ENCODE results near the gene SMIM1.
A peak's percentile ranks its signal among the peaks of the same experiment; 100 is the strongest.

SMIM1 gene

DNA sequence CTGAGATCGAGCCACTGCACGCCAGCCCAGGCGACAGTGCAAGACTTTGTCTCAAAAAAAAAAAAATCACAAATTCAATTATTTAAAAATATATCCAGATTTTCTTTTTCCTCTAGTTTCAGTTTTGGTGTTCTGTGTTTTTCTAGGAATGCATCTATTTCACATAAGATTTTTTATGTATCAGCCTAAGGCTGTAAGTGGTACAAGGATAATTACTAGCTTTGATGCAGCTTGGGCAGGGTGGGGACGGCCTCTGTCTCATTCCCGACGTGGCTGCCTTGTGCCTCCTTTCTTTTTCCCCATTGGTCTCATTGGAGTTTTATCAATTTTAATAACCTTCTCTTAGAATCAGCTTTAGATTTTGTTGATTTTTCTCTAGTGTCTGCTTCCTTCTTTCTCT lies 13.4 kb upstream of the SMIM1 start:
- DNase-seq, result no peak

DNA sequence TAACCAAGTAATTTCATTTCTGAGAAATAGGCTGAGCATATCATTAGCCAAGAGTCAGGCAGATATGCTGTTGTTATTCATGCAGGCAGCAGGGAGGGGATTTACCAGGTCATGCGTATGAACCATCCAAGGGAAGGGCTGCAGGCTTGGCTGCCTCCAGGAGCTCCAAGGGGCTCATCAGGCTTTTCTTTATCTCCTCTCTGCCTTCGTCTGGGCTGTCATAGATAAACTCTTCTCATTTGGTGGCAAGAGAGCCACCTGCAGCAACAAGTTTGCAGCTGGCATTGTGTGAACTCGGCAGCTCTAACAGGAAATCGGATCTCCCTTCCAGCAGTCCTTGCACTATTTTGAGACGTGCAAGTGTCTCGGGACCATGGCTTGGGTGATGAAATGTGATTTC lies 12.8 kb upstream of the SMIM1 start:
- no peak for DNase-seq

DNA sequence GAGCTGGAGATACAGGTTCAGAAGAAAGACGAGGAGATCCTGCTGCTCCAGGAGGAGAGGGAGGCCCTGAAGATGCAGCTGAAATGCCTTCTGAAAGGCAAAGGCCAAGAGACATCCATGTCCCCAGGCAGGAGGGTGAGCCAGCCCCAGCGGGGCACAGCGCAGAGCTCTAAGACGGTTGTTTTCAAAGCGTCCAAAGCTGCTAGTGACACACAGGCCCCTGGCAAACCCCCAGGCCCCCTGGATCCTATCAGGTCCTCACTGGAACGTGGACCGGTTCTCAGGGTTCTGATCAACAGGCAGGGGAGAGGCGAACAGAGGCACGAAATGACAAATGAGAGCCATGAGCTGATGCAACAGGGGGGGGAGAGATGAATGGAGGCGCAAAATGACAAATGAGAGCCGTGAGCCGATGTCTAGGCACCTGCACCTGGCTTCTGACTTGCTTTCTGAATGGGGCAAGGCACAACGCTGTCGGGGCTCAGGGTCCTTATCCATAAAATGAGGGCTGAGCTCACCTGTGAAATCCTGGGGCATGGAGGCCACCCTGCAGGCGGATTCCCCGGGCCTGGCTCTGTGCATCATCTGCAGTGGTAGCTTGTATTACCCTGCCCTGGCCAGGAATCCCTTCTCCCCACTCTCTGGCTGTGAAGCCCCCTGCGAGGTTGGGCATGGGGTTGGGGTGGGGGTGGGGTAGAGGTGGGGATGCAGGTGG lies 11.1 kb upstream of the SMIM1 start:
- DNase-seq, result no peak

DNA sequence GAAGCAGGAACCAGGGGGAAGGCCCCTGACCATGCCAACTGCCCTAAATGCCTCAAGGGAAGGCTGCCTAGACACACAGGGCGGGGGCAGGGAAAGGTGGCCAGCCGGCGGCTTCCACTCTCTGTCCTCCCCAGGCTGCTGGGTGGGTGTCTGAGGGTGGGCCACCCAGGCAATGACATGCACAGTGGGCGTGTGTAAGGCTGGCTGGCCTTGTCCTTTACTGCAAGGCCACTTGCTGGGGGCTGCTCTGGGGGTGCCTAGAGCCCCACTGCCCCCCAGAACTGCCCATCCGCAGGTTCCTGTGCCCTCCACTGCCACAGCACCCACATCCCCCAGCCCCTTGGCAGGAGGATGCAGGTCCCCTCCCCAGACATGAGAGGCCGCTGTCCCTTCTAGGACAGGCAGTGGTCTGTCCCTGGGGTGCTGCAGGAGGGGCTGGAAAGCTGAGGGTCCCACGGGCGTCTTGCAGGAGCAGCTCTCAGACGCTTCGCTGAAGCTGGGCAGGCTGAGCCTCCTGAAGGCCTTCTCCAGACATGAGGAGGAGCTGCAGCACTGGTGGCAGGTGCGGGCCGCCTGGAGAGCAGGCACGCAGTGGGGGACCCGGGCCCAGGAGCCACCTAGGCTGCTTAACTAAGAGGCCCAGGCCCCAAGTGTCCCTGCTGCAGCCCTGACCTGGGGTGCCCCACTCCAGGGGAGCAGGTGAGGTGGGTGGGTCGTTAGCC lies 10.2 kb upstream of the SMIM1 start:
- no peak for DNase-seq

DNA sequence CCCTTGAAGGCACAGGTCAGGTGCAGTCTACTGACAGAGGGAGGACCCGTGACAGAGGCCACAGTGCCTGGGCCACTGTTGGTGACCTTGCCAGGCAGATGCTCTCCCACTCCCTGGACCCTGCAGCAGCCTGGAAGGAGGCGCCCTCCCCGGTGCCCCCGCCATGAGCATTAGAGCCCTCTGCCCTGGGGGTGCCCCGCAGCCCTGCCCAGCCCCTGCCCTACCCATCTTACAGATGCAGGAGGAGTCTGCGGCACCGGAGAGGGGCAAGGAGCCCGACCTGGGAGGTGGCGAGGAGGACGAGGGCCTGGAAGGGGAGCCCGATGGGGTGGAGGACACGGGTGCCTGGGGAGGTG lies 9.7 kb upstream of the SMIM1 start:
- no peak for DNase-seq

DNA sequence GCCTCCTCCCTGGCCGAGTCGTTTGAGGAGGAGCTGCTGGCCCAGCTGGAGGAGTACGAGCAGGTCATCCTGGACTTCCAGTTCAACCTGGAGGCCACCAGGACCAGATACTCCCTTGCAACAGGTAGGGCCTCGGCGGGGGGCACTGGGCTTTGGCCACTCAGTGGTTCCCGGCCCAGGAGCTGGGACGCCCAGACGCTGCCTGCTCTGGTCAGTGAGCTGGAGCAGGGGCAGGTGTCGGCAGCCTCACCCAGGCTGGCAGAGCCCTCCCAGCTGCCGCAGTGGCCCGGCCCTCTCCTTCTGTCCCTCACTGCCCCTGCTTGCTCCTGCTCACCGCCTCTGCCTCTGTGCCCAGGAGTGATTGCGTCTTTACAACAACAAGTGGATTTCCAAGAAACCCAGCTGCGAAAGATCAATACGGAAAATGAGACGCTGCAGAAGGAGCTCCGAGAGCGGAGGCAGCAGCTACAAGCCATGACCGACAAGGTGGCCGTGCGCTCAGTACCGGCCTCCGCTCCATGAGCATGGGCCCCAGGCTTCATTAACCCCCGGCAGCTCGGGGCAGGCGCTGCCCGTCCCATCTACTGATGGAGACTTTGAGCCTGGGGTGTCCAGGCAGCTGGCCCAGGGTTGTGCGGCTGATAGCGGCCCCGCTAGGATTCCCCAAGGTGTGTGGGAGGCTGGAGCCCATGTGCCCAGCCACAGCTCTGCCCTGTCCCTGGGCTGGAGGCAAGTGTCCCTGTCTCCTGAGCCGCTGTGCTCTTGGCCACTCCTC lies 9.0 kb upstream of the SMIM1 start:
- DNase-seq, result no peak

DNA sequence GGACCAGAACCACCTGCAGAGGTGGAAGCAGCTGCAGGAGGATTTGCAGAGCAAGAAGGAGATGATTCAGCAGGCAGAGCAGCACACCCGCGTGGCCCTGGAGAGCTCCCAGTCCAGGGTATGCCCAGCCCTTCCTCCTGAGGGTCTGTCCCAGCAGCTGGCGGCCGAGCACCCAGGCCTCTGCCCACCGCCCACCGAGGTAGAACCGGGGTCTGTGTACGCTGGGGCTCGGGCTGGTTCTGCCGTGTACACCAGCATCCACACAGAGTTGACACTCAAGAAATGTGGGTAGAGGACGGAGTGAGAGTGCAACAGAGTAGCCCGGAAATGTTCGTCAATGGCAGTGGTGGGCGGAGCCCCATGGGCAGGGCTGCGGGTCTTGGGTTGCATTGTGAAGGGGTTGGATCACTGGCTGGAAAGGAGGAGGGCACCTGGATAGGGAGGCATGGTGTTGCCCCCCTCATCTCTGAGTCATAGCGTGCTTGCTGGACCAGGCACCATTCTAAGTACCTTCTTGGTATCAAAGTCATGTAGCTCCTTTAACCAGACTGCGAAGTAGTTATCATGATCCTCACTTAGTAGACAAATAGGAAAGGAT lies 5.1 kb upstream of the SMIM1 start:
- no peak for DNase-seq

DNA sequence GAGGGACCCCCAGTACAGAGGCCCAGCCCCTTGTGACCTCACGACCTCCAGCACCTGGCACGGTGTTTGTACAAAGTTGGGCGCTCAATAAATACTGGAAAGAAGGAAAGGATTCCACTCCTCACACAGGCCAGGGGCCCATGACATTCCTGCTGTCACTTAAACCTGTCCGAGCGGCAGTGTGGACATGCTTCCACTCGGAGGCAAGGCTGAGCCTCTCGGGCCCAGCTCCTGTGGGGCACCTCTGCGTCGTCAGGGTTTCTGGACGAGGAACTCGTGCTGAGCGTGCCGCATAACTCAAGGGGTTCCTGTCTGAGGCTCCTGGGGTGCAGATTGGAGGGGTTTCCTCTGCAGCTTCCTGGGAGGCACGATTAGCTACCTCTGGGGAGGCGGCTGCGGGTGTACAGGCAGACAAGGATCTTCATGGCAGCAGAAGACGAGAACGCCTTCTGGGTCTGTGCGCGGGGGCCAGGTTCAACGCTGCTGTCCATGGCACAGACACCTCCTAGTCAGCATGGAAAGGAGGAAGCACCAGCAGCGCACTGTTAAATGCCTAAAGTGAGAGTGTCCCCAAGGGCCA lies 3.6 kb upstream of the SMIM1 start:
- DNase-seq, result no peak

DNA sequence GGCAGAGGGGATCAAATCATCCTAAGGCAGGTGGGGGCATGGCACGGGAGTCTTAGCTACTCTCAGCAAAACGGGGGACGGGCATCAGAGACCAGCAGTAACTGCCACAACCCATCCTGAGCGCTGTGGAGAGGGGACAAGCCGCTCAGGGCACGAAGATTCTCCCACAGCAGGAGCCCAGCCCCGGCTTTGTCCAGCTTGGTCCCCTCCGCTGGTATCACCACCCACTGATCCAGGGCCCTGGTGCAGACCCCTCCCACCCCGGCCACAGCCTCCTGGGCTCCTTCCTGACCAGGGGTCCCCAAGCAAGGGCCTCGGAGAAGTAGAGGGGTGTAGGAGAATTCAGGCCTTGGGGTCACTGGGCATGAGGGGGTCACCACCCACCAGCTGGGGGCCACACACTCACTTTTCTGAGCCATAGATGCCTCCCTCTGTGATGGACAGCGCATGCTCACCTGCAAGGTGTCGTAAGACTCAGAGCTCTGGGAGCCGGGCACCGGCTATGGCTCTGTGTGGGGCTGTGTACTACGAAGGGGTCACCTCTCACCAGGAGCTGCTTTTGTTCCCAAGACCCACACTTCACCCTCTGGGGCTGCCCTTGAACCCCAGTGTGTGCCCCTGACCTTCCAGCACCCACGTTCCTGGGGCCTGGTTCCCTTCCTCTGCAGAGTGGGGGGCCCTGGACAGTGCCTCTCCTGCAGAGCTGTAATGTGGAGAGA lies 2.3 kb upstream of the SMIM1 start:
- DNase-seq, result no peak

DNA sequence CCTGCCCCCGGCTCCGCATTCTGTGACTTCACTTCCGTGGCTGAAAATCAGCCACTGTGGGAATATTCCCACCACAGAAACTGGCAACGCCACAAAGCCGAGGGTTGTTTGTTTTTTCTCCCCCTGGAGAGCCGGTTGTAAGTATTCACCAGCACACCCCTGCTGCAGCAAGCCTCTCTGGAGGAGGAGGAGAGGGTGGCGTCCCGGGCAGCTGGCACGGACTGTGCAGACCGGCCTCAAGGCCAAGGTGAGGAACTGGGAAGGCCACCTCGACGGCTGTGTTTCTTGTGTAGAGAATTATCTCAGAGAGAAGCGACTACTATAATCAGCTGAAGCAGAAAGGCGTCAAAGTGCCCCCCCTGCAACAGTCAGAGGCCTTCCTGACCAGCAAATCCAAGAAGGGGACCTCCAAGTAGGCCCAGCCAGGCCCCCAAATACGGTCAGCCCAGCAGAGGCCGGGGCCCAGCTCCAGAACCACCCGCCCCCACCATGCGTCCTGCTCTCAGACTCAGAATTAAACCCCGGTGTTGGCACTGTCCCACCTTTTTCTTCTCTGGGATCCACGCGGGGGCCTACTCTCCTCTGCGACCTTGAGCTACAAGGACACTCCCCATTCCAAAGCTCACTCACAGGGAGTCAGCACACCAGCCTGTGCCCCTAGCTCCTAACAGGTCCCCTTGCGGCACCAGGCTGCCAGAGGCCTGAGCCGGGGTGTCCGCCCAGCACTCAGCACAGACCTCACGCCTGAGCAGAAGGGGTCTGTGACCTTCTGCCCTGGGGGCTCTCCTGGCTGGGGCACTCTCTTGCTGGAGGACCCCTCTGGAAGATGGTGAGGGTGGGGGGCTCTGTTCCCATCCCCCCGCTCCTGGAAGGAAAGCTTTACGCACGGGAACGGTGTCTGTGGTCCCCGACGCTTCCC lies 1.2 kb upstream of the SMIM1 start:
- no peak for DNase-seq

DNA sequence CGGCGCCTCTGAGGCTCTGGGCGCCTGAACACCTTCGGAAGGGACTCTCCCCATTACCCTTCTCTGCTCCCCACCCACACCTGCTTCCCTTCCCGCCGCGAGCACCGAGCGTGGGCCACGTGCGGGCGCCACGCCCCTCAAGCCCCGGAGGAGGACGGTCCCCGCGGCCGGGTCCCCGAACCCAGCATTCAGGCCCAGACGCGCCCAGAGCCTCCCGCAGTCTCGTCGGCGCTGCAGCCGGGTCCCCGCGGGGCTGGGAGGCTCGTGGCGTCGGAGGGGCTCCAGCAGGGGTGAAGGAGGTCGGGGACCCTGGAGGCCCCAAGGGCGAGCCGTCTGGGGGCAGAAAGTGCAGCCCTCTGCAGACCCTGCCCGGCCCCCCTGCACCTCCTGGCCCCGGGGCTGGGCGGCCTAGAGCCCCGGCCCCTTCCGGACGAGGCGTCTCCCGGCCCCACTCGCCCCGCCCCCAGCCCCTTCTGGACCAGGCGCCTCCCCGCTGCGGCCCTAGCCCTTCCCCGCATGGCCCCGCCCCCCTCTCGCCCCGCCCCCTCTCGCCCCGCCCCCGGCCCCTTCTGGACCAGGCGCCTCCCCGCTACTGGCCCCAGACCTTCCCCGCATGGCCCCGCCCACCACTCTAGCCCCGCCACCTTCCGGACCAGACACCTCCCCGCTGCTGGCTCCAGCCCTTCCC lies 378 bp upstream of the SMIM1 start:
- peak; percentile 81 for DNase-seq

DNA sequence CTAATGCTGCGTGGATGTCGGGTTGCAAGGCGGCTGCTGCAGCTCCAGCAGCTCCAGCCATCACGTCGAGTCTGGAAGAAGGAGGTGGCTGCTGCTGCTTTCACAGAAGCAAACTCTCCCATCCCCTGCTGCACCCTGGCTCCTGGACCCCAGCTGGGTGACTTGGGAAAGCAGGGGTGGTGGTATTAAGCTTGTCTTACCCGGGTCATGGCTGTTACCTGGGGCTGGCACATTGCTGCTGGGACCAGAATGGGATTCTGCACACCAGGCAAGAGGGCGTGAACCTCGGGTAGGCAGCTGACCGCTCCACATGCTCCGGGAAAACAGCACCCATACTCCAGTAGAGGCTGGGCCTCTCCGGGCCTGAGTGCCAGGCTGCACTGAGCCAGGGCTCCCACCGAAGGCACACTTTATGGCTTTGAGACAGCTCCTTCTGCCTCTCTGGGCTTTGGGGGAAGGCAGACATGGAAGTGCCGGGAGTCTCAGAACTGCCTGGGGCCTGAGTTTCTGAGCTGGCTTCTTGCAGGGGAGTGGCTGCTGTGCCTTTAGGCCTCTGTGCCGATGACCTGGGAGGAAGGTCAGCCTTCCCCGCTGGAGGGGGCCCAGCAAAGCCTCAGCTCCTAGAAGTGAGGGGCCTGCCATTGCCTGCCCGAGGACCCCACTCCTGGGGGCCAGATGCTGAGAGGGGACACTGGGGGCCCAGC lies 1.2 kb downstream of the SMIM1 start:
- no peak for DNase-seq

DNA sequence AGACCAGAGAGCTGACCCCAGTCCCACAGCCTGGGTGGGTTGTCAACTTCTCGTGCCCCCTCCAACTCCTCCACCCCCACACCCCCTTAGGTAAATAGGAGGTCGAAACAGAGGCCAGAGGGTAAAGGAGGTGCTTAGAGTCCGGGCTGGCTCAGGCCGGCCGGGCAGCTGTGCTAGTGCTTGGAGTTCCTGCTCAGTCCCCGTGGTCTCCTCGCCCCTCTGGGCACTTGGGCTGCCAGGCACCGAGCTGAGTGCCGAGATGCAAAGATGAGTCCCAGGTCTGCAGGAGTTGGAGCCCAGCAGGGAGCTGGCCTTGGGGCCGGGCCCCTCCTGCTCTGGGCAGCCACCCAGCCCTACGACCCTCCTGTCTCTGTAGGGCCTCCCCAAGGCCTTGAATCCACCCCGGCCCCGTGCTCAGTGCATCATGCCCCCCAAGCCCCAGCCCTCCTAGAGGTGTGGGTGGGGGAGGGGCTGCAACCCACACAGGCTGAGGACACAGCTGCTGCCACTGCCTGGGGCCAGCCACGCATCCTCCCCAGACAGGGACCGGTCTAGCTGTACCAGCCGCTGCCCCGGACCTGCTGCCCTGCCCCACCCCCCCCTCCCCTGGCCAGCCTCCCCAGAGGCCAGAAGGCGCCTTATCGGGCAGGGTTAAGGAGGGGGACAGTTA lies 1.9 kb downstream of the SMIM1 start:
- no peak for DNase-seq

DNA sequence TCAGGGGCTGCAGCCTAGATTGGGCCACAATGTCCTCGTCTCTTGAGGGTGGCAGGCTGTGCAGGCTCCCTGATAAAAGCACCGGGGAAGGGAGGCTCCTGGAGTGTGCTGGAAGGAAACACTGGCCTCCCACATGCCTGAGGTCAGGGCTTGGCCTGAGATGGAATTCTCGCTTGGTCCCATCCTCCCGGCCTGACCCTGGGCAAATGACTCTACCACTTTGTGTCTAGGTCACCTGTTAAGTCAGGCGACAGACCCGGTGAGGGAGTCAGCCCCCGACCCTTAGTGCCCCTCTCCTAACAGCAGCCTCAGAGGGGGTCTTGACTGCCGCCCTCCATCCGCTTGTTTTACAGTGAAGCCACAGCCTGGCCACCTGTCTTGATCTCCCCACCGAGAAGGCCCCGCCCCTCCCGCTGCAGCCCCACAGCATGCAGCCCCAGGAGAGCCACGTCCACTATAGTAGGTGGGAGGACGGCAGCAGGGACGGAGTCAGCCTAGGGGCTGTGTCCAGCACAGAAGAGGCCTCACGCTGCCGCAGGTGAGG lies 2.5 kb downstream of the SMIM1 start:
- no peak for DNase-seq

DNA sequence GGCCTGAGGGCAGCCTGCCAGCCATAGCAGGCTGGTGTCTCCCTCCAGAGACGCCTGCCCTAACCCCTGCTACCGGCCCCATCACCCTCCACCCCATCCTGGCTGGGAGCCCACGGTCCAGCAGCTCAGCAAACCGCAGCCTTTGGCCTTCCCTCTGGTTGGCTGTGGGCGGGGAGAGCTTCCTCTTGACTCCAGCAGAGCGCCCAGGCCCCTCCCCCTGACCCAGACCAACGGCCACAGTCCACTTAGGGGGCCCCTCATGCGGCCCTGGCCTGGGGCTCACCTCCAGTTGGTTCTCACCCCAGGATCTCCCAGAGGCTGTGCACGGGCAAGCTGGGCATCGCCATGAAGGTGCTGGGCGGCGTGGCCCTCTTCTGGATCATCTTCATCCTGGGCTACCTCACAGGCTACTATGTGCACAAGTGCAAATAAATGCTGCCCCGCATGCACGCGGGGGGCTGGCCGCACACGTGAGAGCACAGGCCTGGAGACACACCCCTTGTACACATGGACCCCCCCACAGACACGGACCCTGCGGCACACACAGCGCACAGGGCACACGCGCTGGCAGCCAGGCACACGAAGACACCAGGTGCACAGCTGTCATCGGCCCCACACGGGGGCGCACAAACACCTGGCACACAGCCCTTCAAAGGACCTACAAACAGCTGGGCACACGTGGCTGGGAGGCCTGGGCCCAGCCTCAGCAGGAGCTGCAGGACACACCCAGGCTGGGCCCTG lies 3.1 kb downstream of the SMIM1 start:
- peak; percentile 42 for DNase-seq

DNA sequence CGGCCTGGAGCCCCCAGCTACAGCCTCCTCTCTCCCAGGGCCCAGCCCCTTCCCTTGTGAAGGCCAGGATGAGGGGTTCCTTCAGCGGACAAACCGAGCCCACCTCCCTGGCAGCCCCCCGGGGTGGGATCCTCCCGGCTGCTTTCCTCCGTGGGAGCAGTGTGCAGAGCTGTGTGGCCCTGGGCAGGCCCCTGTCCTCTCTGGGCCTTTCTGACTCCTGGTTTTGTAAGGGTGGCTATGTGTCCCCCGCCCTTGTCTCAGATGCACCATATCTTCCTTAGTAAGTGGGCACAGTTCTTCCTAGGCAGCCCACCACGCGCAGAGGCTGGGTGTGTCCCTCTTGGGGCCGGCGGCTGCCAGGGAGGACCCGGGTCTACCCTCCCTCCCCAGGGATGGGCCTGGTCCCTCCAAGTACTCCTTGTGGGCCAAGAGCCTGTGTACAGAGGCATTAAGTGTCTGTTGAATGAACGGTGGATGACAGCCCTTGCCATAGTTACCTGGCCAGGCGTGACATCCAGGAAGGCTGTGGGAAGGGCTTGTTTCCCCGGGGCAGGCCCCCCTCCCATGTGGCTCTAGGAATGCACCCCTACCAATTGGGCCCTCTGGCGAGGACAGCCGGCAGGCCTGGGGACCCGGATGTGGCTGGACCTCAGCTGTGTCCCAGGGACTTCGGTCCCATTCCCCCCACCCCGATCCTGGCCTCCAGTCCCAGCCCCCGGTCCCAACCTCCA lies 3.8 kb downstream of the SMIM1 start:
- DNase-seq, result no peak

DNA sequence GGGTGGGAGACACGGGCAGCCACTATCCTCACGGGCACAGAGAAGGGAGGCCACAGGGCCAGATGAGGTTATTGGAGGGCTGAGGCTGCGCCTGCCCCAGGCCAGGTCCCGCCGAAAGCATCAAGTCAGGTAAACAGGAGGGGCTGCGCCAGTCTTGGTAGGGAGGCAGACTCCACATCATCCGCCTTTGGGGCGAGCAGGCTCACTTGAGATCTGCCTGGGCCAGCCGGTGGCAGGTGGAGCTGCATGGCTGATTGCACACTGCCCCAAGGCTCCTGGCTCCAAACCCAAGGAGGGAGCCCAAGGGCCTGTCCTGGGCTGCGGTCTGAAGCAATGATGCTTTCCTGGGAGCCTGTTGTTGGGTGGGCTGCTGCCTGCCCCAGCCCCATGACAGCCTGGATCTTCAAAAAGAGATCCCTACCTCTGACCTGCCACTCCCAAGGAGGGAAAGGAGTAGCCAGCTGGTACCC lies 4.6 kb downstream of the SMIM1 start:
- no peak for DNase-seq

Measured in fibroblast of skin of scalp (primary cell).